K562 (cell line): ENCODE results near the gene IP6K3. TPM values are rescaled to one million over a fixed set of nuclear protein-coding genes. Genes with fewer than 3 reads are reported as not detected.

ENCODE experiments used
- ATAC-seq: fragments of 200-7000 bp; cut with Tn5 transposase; 3 replicates; pipeline ENCODE4 v1.9.1; 2020; ENCODE audit warnings: moderate library complexity
- BruUV-seq: library from RNA; stranded (reverse); fragments of 400-500 nt; replicated peaks from 2 replicates; lab custom pipeline; 2021; lab: Mats Ljungman, UMichigan
- CTCF ChIA-PET: fragments of 300-600 bp; formaldehyde crosslinking; extraction: SDS; loops from one replicate; lab custom pipeline; 2021; ENCODE audit warnings: low intra/inter-chr PET ratio; lab: Yijun Ruan, JAX
- POLR2A ChIA-PET: fragments of 300-600, 350-650 bp; sonication (Branson Sonifier 250); formaldehyde crosslinking; extraction: SDS; loops from one replicate; lab custom pipeline; 2021; ENCODE audit warnings: antibody characterized with exemption, inconsistent platforms; lab: Yijun Ruan, JAX
- DNase-seq, 4 experiments: peaks; one replicate each; pipeline versions ENCODE4 v3.0.0 to v3.0.0-alpha.2; 2011 to 2018; ENCODE audit warnings: low spot score in 3 of 4, mixed read lengths in 3 of 4; ENCODE audit errors: extremely low read depth in 1 of 4
- FAIRE-seq: peaks from 2 replicates; lab custom pipeline; 2011; peaks lifted over from hg19 to GRCh38; lab: Jason Lieb, UNC
- H2AFZ ChIP-seq: 2 replicates; pipeline ENCODE4 v1.6.0; 2011; ENCODE audit warnings: low read depth, low read length, control low read depth, inconsistent platforms
- H3K27ac ChIP-seq: fragments of 200-600 bp; 3 replicates; pipeline ENCODE4 v1.8.0; 2011; ENCODE audit warnings: low read depth, mild to moderate bottlenecking, control low read depth, inconsistent platforms, low read length, moderate library complexity, mixed read lengths; ENCODE audit errors: extremely low read depth
- H3K27me3 ChIP-seq, 2 experiments: fragments of 300-600 bp in 1 of 2; 2 replicates in 1 of 2; 3 replicates in 1 of 2; pipeline versions ENCODE4 v1.6.0 to v1.8.0; 2011; ENCODE audit warnings: inconsistent platforms in 2 of 2, low read length in 2 of 2, mild to moderate bottlenecking in 1 of 2, mixed read lengths in 1 of 2, moderate library complexity in 1 of 2; ENCODE audit not compliant: control insufficient read depth in 2 of 2, insufficient read depth in 2 of 2
- H3K36me3 ChIP-seq: fragments of 300-600 bp; 3 replicates; pipeline ENCODE4 v1.8.0; 2011; ENCODE audit warnings: mild to moderate bottlenecking, low read length, inconsistent platforms; ENCODE audit not compliant: control insufficient read depth, insufficient read depth
- H3K4me1 ChIP-seq, 2 experiments: fragments of 200-600 bp in 1 of 2; replicated peaks in 1 of 2; 2 replicates in 1 of 2; 3 replicates in 1 of 2; pipeline versions ENCODE4 v1.5.1 to v1.8.0; 2011; ENCODE audit warnings: inconsistent platforms in 2 of 2, low read length in 2 of 2, mild to moderate bottlenecking in 1 of 2, mixed read lengths in 1 of 2, moderate library complexity in 1 of 2; ENCODE audit not compliant: control insufficient read depth in 2 of 2, insufficient read depth in 2 of 2
- H3K4me2 ChIP-seq: 2 replicates; pipeline ENCODE4 v1.6.1; 2011; ENCODE audit warnings: low read length, control low read depth, inconsistent platforms, mixed read lengths; ENCODE audit not compliant: insufficient read depth
- H3K4me3 ChIP-seq: fragments of 200-600 bp; sonication (generic), shearing (Covaris generic); 2 replicates; pipeline ENCODE4 v1.5.1; 2016; ENCODE audit warnings: control low read depth, inconsistent platforms
- H3K79me2 ChIP-seq: fragments of 200-600 bp; 3 replicates; pipeline ENCODE4 v1.8.0; 2011; ENCODE audit warnings: low read length, inconsistent platforms; ENCODE audit not compliant: control insufficient read depth, insufficient read depth
- H3K9ac ChIP-seq, 2 experiments: 2 replicates each; pipeline versions ENCODE4 v1.6.0 to v1.6.1; 2011; ENCODE audit warnings: low read depth in 2 of 2, low read length in 2 of 2, control low read depth in 1 of 2, inconsistent platforms in 1 of 2, mild to moderate bottlenecking in 1 of 2, mixed read lengths in 1 of 2; ENCODE audit not compliant: insufficient read depth in 1 of 2
- H3K9me1 ChIP-seq: one replicate; pipeline ENCODE4 v1.6.0; 2011; ENCODE audit warnings: inconsistent platforms, mild to moderate bottlenecking, low read length, moderate library complexity; ENCODE audit not compliant: control insufficient read depth, insufficient read depth
- H3K9me3 ChIP-seq: replicated peaks from 2 replicates; pipeline ENCODE4 v1.5.1; 2011; ENCODE audit warnings: low read depth, low read length, inconsistent platforms; ENCODE audit not compliant: control insufficient read depth, insufficient read depth
- H4K20me1 ChIP-seq: replicated peaks from 2 replicates; pipeline ENCODE4 v1.6.1; 2011; ENCODE audit warnings: low read length, inconsistent platforms, mixed read lengths; ENCODE audit not compliant: control insufficient read depth, insufficient read depth
- ATF1 ChIP-seq, 2 experiments: fragments of 450-650 bp in 1 of 2; IDR thresholded peaks; 2 replicates each; pipeline ENCODE4 v1.6.1; 2016; ENCODE audit warnings: missing compliant biosample characterization in 1 of 2, missing genetic modification characterization in 1 of 2
- C11orf30 ChIP-seq: fragments of 450-650 bp; IDR thresholded peaks from 2 replicates; pipeline ENCODE4 v1.6.1; 2016; ENCODE audit warnings: low read depth, mild to moderate bottlenecking
- ESRRA ChIP-seq: fragments of 450-650 bp; IDR thresholded peaks from 2 replicates; pipeline ENCODE4 v1.6.1; 2014; ENCODE audit warnings: low read depth, mild to moderate bottlenecking, moderate library complexity, borderline replicate concordance
- MAFF ChIP-seq: IDR thresholded peaks from 2 replicates; pipeline ENCODE4 v1.6.1; 2012; ENCODE audit warnings: low read length, improper control_type of control experiment
- MAFG ChIP-seq: fragments of 450-650 bp; conservative IDR thresholded peaks from 2 replicates; pipeline ENCODE4 v1.6.1; 2016; ENCODE audit warnings: missing genetic modification characterization, missing compliant biosample characterization
- MAFK ChIP-seq: IDR thresholded peaks from 2 replicates; pipeline ENCODE4 v1.6.1; 2011; ENCODE audit warnings: low read length, improper control_type of control experiment
- NR2C1 ChIP-seq, 2 experiments: fragments of 450-650 bp; IDR thresholded peaks; 2 replicates each; pipeline ENCODE4 v1.6.1; 2017; ENCODE audit warnings: mild to moderate bottlenecking in 2 of 2, antibody characterized with exemption in 1 of 2, inconsistent platforms in 1 of 2, missing compliant biosample characterization in 1 of 2, missing genetic modification characterization in 1 of 2
- POLR2G ChIP-seq: fragments of 200-400 bp; formaldehyde crosslinking; IDR thresholded peaks from 2 replicates; pipeline ENCODE4 v1.6.1; 2017; ENCODE audit warnings: low read depth, mild to moderate bottlenecking, antibody characterized with exemption, low read length, moderate library complexity
- SAP30 ChIP-seq: fragments of 200-600 bp; sonication (generic); IDR thresholded peaks from 2 replicates; pipeline ENCODE4 v1.6.1; 2012; ENCODE audit warnings: borderline replicate concordance, low read depth, mild to moderate bottlenecking, moderate library complexity, low read length, control low read depth, inconsistent platforms; ENCODE audit not compliant: insufficient read depth, poor library complexity, severe bottlenecking
- ZNF316 ChIP-seq: fragments of 450-650 bp; IDR thresholded peaks from 2 replicates; pipeline ENCODE4 v1.6.1; 2016
- ZNF57 ChIP-seq: fragments of 450-650 bp; formaldehyde crosslinking; IDR thresholded peaks from 2 replicates; pipeline ENCODE4 v1.4.0; 2020; ENCODE audit warnings: mild to moderate bottlenecking, moderate library complexity
- WGBS: fragments of 100-300 bp; shearing (Covaris generic); methylation state at CpG from one replicate; pipeline ENCODE4 v1.1.6; 2016; ENCODE audit warnings: low coverage, mixed read lengths; ENCODE audit not compliant: insufficient coverage; ENCODE audit errors: missing lambda C conversion rate; 5-methylcytosine and 5-hydroxymethylcytosine counted together
- in situ Hi-C: fragments of 300-500 bp; cut with MboI; formaldehyde crosslinking; loops from 4 replicates; pipeline ENCODE4 v1.15.0; 2018; ENCODE audit warnings: inconsistent platforms, mixed read lengths
- intact Hi-C: fragments of 100-400 bp; cut with micrococcal nuclease; formaldehyde crosslinking; loops from 2 replicates; pipeline ENCODE4 v1.14.2; 2022
- polyA plus RNA-seq, 8 experiments: library from polyadenylated mRNA; depleted of rRNA in 4 of 8; stranded (reverse) in 5 of 8; unstranded in 3 of 8; fragments of >200 nt; fragmentation: Nextera tagmentation in 2 of 8; fragmentation: Illumina TruSeq in 1 of 8; extraction: Ambion mirVana in 2 of 8; extraction: Trizol in 1 of 8; gene quantifications; 2 replicates each; pipeline versions ENCODE4 v1.2.1 to v1.2.3, GENCODE V29; 2011 to 2014; ENCODE audit warnings: inconsistent platforms in 1 of 8, missing spikeins in 1 of 8
- total RNA-seq, 7 experiments: library from RNA; depleted of rRNA in 6 of 7; stranded (reverse); fragments of >200 nt in 6 of 7; fragmentation: Illumina TruSeq in 2 of 7; extraction: Trizol in 2 of 7; gene quantifications; 2 replicates each; pipeline versions ENCODE4 v1.2.1 to v1.2.3, GENCODE V29; 2011 to 2021; ENCODE audit warnings: low replicate concordance in 1 of 7

Gene IP6K3
- total and polyA plus RNA-seq, 9 of the 15 experiments (the other 6 are each of a cell fraction or from before 2014, with no cell fraction given) = not detected

DNA sequence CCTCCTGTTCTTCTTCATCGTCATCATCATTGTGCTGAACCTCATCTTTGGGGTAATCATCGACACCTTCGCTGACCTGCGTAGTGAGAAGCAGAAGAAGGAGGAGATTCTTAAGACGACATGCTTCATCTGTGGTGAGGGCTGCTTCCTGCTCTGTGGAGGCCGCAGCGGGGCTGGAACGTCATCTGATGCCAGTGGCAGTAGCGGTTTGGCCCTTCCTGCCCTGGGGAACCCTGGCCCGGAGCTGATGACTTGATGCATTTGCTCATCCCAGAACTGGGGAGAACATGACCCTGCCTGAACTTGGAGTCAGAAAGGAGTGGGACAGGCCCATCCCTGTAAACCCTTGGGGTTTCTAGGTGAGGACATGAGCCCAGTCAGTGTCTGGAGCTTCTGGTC lies 53.9 kb downstream of the IP6K3 start (continued):
- TF ChIP-seq ZNF57 (CRISPR knock-in tag) = no peak
- no peak for TF ChIP-seq ESRRA
- no peak for TF ChIP-seq SAP30
- TF ChIP-seq, all 486 proteins: peak for 0

DNA sequence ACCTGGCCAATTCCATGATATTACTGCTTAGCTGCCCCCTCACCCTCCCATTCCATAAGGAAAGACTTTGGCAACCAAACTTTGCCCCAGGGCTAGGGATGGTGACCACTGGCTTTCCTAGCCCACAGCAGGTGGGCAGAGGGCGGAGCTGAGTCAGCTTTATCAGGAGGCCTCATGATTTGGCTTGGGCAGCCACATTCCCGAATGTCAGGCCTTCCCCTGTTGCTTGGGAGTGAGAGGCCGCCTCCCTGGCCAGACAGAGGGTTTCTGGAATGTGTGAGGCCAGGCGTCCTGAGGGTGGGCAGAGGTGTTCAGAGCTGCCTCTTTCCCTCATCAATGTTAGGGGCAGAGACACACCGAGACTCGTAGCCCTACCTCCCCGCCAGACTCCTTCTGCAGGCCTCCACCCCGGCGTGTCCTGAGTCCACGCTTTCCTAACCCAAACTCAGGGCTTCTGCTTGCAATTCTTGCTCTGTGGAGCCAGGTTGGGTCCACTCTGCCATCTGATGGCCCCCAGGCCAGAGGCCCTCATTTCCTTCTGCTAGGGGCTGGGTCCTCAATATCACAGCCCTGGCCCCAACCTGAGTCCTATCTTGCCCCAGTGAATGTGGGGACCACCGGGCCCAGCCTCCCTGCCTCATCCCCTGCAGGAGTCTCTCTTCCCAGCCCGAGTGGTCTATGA lies 54.5 kb downstream of the IP6K3 start:
- no peaks in the 10 kb centered on the region for H3K9me1 ChIP-seq
- no TSS peak for BruUV-seq
- peaks cover 5 to 30% of the 10 kb centered on the region in 2 experiments; a peak in 4 of 5 replicates for H3K4me1 ChIP-seq
- H3K27me3 ChIP-seq = no peaks in the 10 kb centered on the region
- peaks cover 98% of the 10 kb centered on the region for H3K36me3 ChIP-seq
- intact Hi-C loops = no loop called here
- DNase-seq (no peak), FAIRE-seq (no peak), ATAC-seq (no peak)
- TF ChIP-seq MAFG (tag) (peak; percentile 85), MAFK (peak; percentile 61), NR2C1 (IDR thresholded peaks at IDR 0.05) (no peak), NR2C1 (tag; IDR thresholded peaks at IDR 0.05) (no peak), MAFF (peak; percentile 46; the same call in 1 of the 2 replicates), ZNF316 (peak; percentile 89), POLR2G (0 out of 2 replicates have a peak, but pooled peaks have one; percentile 11), ATF1 (CRISPR knock-in tag; IDR thresholded peaks at IDR 0.05) (no peak), ATF1 (tag; IDR thresholded peaks at IDR 0.05) (no peak), C11orf30 (peak; percentile 82; the same call in 1 of the 2 replicates)
- no peak overlapping the region for H3K27ac ChIP-seq
- H3K4me3 ChIP-seq = no peak overlapping the region
- H3K9ac ChIP-seq = peak overlapping the region in 1 of 2 experiments; percentile 72; a peak in 2 of 4 replicates
- H3K79me2 ChIP-seq = no peaks in the 10 kb centered on the region
- WGBS = 69% methylated on average over 12 of the region's 12 CpGs
- H3K9me3 ChIP-seq = no peaks in the 10 kb centered on the region
- no peak overlapping the region for H2AFZ ChIP-seq
- H4K20me1 ChIP-seq = peaks cover 9% of the 10 kb centered on the region; the same call in 1 of the 2 replicates
- in situ Hi-C loops = no loop called here
- ChIA-PET POLR2A (interaction anchor here (0.7 to 1.2 kb wide), 3 partner anchors 40 to 1543 kb away, joined by 3 read pairs; no protein-coding TSS in a partner anchor), CTCF (no interaction called here)
- no peak overlapping the region for H3K4me2 ChIP-seq
